BJ (cell line): ENCODE measurements around the gene KRT80. TPM values are rescaled to one million over a fixed set of nuclear protein-coding genes. Genes with fewer than 3 reads are reported as not detected.

ENCODE experiments used
- CTCF ChIA-PET: fragments of 350-600 bp; formaldehyde crosslinking; extraction: SDS; loops from one replicate; lab custom pipeline; 2021; ENCODE audit warnings: antibody characterized with exemption, inconsistent platforms; lab: Yijun Ruan, JAX
- POLR2A ChIA-PET: fragments of 300-600 bp; sonication (Branson Sonifier 250); formaldehyde crosslinking; extraction: SDS; loops from one replicate; lab custom pipeline; 2021; ENCODE audit warnings: antibody characterized with exemption; lab: Charles Lee
- DNase-seq: peaks from one replicate; pipeline ENCODE4 v3.0.0-alpha.2; 2011; ENCODE audit warnings: low read depth
- H3K27me3 ChIP-seq: 2 replicates; pipeline ENCODE4 v1.6.0; 2011; ENCODE audit warnings: low read length; ENCODE audit not compliant: control insufficient read depth, insufficient read depth
- H3K36me3 ChIP-seq: 2 replicates; pipeline ENCODE4 v1.5.1; 2011; ENCODE audit warnings: low read length; ENCODE audit not compliant: control insufficient read depth, insufficient read depth
- H3K4me3 ChIP-seq: 2 replicates; pipeline ENCODE4 v1.5.1; 2011; ENCODE audit warnings: low read depth, mild to moderate bottlenecking, control low read depth, low read length
- polyA plus RNA-seq: library from polyadenylated mRNA; depleted of rRNA; stranded (reverse); fragments of >200 nt; gene quantifications from 2 replicates; pipeline ENCODE4 v1.2.3, GENCODE V29; 2011
- TF ChIP-seq, protein P1 (sequence below): IDR thresholded peaks from 2 replicates; pipeline ENCODE4 v1.5.1; 2011; ENCODE audit warnings: low read depth, mild to moderate bottlenecking, control low read depth, inconsistent platforms, low read length, moderate library complexity; ENCODE audit not compliant: insufficient read depth

KRT80 gene
- polyA plus RNA-seq, 1 experiment: 5.9 TPM

DNA sequence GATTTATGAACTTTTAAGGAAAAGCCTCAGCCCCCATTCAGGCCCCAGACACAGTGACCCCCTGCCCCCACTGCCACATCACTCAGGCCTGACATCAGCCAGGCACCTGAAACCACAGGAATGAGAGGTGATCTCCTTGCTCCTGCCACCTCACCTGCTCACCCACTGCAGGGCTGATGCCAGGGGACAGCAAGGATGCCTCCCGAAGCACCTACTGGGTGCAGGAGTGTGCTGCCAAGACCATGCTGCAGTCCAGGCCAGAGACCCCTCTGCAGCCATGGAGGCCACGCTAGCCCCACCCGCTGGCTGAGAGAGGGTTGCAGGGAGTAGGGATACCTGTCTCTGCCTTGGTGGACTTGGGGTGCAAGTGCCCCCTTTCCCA lies 22.6 kb upstream of the KRT80 start:
- ChIA-PET POLR2A (no interaction called here), CTCF (interaction anchor here (0.8 to 5.3 kb wide), 25 partner anchors 7 to 665 kb away, joined by 3 to 45 read pairs (median 8); partner anchors contain the start of gene KRT80)
- H3K4me3 ChIP-seq: no peak overlapping the region
- no peaks in the 10 kb centered on the region for H3K27me3 ChIP-seq
- no peak for DNase-seq
- no peaks in the 10 kb centered on the region for H3K36me3 ChIP-seq
- TF ChIP-seq, protein P1, sequence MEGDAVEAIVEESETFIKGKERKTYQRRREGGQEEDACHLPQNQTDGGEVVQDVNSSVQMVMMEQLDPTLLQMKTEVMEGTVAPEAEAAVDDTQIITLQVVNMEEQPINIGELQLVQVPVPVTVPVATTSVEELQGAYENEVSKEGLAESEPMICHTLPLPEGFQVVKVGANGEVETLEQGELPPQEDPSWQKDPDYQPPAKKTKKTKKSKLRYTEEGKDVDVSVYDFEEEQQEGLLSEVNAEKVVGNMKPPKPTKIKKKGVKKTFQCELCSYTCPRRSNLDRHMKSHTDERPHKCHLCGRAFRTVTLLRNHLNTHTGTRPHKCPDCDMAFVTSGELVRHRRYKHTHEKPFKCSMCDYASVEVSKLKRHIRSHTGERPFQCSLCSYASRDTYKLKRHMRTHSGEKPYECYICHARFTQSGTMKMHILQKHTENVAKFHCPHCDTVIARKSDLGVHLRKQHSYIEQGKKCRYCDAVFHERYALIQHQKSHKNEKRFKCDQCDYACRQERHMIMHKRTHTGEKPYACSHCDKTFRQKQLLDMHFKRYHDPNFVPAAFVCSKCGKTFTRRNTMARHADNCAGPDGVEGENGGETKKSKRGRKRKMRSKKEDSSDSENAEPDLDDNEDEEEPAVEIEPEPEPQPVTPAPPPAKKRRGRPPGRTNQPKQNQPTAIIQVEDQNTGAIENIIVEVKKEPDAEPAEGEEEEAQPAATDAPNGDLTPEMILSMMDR: no peak

DNA sequence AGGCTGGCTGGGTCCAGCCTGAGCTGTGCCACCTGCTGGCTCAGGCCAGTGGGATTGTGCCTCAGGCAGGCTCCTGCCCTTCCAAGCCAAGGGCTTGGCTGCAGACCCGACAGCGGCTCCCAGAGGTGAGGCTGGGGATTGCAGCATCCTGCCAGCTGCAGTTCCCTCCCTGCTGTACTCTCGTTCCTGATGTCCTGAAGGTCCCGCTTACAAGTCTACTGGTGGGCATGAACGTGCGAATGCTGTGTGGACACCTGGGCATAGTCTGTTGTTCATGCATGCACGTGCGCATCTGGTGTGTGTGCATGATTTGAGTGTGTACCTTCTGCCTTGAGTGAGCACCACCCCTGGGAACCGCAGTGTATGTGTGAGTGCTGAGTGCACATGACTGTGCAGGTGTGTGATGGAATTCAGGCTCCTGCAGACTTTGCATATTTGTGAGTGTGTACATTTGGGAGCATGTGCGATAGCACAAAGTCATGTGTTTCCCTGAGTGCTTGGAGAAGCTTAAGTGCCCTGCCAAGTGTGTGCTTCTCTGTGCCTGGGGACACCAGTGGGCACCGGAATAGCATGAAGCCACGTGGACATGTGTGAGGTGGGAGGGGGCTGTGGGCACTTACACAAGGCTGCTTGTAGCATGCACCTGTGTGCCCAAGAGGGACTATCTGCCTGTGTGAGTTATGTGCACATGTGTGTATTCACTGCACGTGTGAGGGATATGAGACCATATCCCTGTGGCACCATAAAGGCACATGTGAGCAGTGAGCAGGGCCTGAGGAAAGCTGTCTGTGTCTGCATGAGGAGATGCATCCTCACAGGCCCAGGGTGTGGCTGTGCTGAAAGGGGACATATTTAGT lies 22.0 kb upstream of the KRT80 start:
- POLR2A ChIA-PET: no interaction called here
- TF ChIP-seq, protein P1: peak; percentile 100
- H3K4me3 ChIP-seq: no peak overlapping the region
- CTCF ChIA-PET: interaction anchor here (0.6 to 5.3 kb wide), 39 partner anchors 8 to 767 kb away, joined by 3 to 45 read pairs (median 6); partner anchors contain the start of gene KRT80
- H3K36me3 ChIP-seq: no peaks in the 10 kb centered on the region
- no peak for DNase-seq
- no peaks in the 10 kb centered on the region for H3K27me3 ChIP-seq

DNA sequence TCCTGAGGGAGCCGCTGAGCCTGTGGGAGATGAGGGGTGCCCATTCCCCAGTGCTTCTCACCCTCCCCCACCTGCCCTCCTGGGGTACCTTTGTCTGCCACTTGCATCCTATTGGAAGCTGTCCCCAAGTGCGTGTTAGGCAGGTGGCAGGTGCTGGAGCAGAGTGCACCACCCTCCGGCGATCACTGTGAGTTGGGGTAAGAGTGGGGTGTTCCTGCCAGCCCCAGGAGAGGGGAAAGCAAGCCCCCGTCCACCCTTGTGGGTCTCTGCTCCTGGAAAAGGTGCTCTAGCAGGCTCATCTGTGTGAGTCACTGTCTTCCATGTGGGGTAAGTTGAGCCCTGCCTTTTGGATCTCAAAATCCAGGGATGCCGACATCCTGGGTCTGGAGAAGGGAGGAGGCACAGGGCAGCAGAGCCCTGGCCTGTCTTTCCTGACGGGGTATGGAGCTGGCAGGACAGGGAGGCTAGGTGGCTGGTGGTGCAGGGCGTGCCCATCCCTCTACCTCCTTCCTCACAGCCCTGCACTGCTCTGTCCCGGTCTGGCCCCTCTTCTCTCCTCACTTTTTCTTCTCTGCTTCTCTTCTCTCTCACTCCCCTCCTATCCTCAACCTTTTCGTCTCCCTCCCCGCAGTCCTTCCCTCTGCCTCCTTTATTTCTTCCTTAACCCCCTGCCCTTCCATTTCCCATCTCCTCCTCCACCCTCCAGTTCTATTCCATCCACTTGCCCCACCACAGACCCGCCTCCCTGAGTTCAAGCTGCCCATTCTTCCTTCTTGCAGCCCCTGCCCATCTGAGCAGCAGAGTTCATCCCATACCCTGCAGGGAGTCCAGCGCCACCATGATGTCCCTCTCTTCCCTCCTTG lies 21.1 kb upstream of the KRT80 start:
- CTCF ChIA-PET: interaction anchor here (0.6 to 5.3 kb wide), 35 partner anchors 7 to 768 kb away, joined by 3 to 45 read pairs (median 7); partner anchors contain the start of gene KRT80
- Histone ChIP-seq H3K36me3 (no peaks in the 10 kb centered on the region), H3K4me3 (no peak overlapping the region), H3K27me3 (no peaks in the 10 kb centered on the region)
- POLR2A ChIA-PET: no interaction called here
- TF ChIP-seq, protein P1: no peak
- DNase-seq: no peak

DNA sequence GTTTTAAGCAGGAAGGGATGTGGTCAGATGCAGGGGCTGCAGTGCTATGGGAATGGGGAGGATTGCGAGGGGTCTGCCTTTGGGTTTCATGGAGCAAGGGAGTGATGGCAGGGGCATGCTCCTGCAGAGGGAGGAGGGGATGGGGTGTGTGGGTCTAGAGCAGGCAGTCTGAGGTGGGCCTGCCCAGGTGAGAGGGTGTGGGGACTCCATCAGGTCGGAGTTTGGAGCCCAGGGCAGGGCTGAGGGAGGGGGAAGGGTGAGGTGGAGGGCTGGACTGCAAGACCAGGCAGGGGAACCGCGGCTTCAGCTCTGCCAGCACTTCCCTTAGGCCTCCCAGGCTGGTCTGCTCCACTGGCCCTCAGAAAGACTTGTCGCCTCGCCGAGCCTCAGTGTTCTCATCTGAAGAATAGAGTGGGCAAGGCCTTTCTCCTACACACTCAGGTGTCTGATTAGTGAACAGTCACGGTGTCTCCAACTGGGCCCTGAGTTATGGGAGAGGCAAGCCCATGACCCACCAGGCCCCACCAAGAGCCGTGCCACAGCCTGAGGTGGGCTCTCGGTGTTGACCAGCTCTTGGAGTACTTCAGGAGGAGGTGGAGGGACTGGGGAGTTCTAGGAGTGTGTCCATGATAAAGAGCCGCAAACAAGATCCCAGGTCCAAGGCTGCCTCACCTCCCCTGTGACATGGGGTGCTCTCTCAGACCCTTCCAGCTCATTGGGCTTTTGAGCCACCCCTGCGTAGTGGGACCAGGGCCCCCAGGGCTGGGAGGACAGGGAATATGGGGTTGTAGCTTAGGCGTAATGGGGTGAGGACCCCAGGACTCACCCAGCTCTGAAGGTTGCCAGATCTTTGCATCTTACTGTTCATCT lies 20.1 kb upstream of the KRT80 start:
- ChIA-PET CTCF (interaction anchor here (1.2 to 5.3 kb wide), 14 partner anchors 8 to 134 kb away, joined by 3 to 45 read pairs (median 16); partner anchors contain the start of gene KRT80), POLR2A (no interaction called here)

More for the DNA sequence above, 20.1 kb upstream of the KRT80 start:
- Histone ChIP-seq H3K4me3 (no peak overlapping the region), H3K27me3 (no peaks in the 10 kb centered on the region), H3K36me3 (no peaks in the 10 kb centered on the region)
- TF ChIP-seq, protein P1: no peak
- no peak for DNase-seq
